Ovary (tissue), 1 donor: ENCODE data around the gene CPE.

Experiments
- EP300 ChIP-seq: sonication (generic); formaldehyde crosslinking; IDR thresholded peaks from one replicate; pipeline ENCODE4 v1.6.1; 2017; ENCODE audit warnings: antibody characterized with exemption
- POLR2A ChIP-seq: fragments of 450-650 bp; IDR thresholded peaks from one replicate; pipeline ENCODE4 v1.6.1; 2017; ENCODE audit warnings: antibody characterized with exemption, mild to moderate bottlenecking, moderate library complexity

- TF ChIP-seq EP300 (no peak), POLR2A (no peak)
Measured at GRCh38 chr4:165506849-165507248, 128.0 kb downstream of the CPE start.
